ENCODE data around the gene ZDHHC14.
A peak's percentile ranks its signal among the peaks of the same experiment; 100 is the strongest.
"Not testable (repeated sequence)": the region's sequence is repeated elsewhere in the genome, so short reads cannot be mapped to it uniquely, and the experiment has no call there.

The ZDHHC14 gene

DNA sequence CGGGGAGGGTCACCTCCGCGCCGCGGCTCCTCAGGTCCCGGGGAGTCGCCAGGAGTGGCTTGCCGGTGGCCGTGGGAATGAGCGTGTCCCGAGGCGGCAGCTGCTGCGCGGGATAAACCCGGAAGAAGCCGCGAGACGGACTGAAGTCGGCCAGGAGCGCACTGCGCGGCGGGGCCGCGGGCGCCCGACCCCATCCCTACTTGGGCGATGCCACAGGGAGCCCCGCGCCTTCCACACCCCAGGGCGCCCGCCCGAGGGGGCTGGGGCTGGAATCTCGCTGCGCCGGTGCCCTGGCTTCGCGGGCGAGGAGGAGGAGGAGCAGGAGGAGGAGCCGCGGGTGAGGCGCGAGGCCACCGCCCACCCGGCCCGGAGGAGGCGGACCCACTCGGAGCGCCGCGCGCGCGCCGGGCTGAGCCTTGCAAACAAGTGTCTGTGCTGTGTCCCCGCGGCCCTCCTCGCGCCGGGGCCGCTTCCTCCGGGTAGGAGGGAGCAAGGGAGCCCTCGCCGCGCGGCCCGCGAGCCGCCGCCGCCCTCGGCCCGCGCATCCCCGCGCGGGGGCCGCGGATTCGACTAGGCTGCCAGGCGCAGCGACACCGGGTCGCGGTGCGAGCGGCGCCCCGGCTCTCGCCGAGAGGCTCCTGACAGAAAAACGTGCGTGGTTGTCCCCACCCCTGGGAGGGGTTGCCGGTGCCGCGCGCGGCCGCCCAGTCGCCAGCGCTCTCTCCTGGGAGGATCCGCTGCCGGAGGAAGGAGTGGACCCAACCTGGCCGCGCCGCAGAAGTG, at the start of gene ZDHHC14:
Gene ZDHHC14, plus strand, starts transcription at position 412 of the 783 bp plus-strand sequence.
- peak; percentile 86 for DNase-seq

DNA sequence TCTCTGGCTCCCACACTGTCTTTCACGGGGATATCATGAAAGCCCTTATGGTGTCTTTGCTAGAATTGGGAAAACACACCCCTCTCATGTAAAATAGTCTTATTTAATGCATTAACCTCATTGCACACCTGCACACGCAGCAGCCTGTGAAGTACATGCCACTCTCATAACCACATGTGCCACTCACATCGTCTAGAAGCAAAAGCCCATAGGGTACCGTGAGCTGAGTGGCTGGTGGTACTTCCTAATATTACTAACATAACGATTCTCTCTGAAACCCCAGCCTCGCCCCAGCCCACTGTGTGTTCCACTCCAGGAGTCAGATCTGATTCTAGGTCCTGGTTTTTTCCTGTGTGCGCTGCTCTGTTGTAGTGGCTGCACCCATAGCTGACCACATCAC, 48.2 kb upstream of the ZDHHC14 start:
- no peak for DNase-seq

DNA sequence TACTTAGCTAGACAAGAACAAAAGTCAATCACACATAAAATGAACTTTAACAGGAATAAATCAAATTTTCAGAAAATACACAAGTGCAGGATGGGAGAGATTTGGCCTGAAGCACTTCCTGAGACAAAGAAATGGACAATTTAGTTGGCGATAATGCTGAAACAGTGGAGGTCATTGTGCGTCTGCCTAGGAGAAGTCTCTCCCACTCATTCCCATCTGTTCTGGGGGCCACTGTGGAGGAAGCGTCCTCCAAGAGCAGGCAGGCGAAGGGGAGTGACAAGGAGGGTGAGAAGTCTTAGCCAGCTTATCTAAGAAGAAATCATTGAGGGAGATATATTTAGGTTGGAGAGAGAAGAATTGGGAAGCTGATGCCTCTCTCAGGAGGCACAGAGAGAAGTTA, 47.5 kb upstream of the ZDHHC14 start:
- no peak for DNase-seq

DNA sequence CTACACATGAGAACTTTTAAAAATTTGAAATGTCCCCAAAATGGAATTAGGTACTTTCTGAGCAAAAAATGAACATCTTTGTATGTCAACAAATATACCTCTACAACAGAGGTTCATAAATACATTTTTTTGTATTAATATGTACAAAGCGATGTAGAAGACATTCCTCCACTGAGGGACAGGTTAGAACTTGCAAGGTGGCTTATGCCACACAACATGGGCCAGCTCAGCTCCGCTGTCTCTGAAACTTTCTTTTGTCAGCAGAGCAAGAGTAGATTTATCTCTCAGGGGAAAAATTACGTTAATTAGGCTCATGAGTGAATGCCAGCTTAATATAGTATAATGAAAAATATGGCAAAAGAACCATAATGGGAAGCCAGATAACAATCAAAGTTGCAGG, 47.0 kb upstream of the ZDHHC14 start:
- no peak for DNase-seq

DNA sequence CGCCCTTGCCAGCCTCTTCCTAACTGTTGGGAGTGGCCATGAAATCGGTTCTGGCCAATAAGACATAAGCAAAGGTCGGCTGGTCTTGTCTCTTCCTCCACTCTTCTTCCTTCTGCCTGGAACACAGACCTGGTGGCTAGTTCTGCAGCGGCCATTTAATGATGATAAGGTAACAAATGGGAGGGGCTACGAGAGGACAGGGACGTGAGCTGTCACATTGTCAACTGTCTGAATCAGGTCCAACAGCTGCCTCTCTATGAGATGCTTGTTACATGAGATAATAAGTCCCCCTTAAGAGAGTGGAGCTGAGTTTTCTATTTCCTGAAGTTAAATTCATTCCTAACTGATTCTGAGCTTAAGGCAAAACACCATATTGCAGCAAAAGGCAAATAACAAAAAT, 45.2 kb upstream of the ZDHHC14 start:
- no peak for DNase-seq

DNA sequence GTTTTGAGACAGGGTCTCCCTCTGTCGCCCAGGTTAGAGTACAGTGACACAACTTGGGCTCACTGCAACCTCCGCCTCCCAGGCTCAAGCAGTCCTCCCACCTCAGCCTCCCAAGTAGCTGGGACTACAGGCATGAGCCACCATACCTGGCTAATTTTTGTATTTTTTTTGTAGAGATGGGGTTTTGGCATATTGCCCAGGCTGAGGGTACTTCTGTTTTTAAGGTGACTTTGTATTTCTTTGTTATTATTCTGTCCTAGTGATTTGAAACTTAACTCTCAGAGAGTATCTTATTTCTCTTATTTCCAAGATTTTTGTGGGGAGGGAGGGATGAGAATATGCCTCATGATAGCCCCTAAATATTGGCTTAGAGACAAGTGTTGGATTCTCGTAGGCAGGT, 43.7 kb upstream of the ZDHHC14 start:
- not testable (repeated sequence) for DNase-seq

DNA sequence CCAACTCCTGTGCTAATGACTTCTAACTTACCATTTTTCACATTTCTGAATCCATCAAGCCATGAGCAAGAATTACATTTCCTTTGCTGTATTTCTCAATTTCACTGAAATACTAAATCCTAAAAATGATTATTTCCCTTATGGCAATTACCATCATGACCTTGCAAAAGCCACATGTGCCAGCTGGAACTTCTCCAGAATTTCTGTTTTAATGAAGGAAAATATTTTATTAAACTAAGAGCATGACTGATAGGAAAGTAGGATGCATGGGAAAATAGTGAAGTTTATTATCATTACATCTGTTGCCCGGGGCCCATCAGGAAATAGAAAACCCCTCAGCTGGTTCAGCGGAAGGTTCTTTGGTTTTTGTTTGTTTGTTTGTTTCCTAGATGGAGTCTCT, 43.2 kb upstream of the ZDHHC14 start:
- DNase-seq = no peak

DNA sequence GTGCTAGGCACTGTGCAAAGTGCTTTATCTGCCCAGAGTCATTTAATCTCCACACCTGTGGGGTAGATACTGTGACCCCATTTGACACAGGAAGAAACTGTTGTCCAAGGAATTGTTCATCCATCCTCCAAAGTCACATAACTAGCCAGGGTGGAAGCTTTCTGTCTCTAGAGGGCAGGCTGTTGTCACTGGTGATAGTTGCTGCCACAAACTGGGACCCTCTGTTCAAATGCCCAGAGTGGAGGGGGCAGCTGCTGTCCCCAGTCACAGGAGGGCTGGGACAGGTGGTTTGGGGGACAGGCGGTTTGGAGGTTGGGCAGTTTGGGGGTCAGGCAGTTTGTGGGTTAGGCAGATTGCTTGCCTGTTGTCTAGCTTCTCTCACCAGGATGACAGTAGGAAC, 41.6 kb upstream of the ZDHHC14 start:
- DNase-seq = no peak

DNA sequence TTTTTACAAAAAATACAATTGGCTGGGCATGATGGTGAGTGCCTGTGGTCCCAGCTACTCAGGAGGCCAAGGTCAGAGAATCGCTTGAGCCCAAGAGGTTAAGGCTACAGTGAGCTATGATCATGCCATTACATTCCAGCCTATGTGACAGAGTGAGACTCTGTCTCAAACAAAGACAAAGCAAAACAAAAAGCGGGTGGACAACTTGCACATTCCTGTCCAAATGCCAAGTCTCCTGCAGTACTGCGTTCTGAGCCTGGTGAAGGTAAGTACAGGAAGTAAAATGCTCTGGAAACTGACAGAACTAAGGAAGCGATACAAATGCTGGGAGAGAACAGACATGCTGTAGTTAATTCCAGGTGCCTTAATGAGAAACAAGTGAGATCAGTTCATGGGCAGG, 37.3 kb upstream of the ZDHHC14 start:
- no peak for DNase-seq

DNA sequence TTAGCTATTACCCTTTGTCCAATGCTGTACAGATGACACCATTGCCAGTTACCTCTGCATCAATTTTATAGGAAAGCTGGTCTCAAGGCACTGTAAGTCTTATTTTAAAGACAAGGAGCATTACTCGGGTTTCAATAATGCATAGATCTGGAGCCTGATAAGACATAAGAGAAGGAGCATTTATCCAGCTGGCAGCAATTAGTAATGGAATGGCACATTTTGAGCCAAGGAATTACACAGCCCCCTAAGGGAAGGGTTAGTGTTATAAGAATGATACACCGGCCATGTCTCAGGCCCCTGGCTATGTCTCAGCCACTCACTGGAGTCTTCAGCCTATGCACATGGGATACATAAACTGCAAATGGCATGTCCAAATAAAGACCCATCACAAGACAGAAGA, 34.6 kb upstream of the ZDHHC14 start:
- DNase-seq = no peak

DNA sequence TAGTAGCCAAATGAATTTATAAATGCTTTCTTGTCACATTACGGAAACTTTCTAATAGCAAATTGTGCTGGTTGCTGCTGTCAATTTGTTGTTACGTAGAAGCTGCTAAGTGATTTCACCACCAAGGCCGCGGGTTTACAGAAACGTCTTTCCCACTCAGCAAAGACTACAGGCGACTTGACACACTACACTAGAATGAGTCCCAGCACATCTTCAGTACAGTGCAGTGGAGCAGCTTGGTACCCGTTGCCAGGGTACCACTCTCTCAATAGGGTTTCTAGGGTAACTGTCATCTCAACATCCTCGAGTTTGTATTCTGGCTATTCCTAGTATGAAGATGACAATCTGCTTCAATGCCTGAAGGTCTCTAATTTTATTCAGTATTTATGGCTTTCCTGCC, 22.7 kb upstream of the ZDHHC14 start:
- no peak for DNase-seq

DNA sequence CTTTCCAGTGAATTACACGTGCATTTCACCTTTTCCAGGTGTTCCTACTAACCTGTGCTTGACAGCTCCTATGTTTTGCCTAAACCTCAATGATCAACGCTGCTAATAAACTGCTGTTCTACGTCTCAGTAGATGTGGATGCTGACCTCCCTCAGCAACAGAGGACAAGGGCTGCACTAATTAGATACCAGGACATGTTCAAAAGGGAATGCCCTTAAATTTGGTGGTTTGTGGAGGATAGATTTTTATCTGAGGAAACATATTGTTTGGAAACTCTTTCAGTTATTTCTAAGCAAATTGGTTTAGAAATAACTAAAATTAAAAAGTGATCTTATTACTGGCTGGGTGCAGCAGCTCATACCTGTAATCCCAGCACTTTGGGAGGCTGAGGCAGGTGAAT, 19.1 kb upstream of the ZDHHC14 start:
- no peak for DNase-seq

DNA sequence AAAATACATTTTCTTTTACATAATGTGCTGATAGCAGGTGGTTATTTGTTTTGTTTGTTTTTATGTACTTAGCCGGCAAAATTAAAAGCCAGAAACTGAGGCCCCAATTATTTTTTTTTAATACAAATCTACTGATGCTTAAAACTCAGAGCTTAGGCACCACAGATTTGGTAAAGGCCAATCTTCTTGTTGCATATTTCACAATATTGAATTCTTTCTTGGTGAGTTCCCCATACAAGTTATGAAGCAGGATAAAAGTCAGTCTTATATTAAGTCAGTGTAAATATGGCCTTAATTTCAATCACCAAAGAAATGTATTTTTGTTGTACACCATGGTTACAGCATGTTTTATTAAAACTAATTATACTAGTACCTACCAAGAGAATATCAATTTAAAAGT, 16.3 kb upstream of the ZDHHC14 start:
- no peak for DNase-seq

DNA sequence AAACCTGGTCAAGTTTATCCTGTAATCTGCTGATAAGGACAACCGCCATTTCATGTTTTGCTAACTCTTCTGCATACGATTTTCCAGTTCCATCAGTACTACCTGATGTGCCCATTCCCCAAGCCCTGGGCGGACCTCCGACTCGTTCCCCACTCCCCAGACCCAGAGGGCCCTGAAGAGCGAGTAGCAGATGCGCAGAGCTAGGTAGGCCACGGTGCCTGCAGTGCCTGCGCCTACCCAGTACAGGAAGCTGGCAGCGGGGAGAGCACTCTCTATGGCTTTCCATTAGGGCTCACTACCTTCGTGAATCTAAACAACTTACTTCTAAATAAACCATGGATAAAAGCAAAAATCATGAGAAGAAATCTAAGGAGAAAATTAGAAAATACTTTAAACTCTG, 14.3 kb upstream of the ZDHHC14 start:
- no peak for DNase-seq

DNA sequence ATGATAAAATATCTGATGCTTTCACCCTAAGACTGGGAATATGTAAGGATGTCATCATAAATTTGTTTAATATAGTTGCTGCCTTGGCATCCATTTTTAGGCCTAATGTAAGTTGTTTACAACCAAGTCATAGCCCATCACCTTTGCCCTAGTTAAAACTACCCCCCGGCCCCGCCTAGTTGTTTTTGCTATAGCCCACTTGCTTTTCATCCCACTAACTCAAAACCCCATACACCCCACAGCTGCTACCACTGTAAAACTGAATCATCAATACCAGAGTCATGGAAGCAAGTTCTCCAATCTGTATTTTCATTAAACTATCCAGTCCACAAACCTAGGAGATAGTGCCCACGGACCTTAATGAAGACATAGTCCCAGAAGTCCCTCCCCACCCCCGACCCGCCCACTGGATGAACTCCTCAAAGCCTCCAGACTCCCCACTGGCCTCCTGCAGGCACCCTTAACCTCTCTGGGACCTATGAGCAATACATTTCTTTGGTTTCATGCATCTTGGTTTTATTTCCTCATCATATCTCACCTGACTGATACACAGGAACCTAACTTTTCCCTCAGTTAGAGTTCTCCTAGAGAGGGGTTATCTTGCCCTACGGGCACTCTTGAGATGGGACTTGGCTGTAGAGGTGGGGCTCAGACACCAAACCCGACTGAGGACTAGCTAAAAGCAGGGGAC, 12.5 kb upstream of the ZDHHC14 start:
- DNase-seq = no peak

DNA sequence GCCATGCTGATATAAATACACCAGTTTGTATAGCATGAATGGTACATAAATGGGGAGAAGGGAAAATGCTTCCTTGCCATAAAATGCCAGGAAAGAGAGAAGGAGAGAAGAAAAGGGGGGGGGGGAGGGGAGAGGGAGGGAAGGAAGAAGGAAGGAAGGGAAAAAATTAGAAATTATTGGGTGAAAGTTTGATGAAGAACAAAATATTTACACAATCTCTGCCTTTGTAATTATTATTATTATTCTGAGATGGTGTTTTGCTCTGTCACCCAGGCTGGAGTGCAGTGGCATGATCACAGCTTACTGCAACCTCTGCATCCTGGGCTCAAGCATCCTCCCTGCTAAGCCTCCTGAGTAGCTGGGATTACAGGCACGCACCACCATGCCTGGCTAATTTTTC, 10.2 kb upstream of the ZDHHC14 start:
- DNase-seq = no peak

DNA sequence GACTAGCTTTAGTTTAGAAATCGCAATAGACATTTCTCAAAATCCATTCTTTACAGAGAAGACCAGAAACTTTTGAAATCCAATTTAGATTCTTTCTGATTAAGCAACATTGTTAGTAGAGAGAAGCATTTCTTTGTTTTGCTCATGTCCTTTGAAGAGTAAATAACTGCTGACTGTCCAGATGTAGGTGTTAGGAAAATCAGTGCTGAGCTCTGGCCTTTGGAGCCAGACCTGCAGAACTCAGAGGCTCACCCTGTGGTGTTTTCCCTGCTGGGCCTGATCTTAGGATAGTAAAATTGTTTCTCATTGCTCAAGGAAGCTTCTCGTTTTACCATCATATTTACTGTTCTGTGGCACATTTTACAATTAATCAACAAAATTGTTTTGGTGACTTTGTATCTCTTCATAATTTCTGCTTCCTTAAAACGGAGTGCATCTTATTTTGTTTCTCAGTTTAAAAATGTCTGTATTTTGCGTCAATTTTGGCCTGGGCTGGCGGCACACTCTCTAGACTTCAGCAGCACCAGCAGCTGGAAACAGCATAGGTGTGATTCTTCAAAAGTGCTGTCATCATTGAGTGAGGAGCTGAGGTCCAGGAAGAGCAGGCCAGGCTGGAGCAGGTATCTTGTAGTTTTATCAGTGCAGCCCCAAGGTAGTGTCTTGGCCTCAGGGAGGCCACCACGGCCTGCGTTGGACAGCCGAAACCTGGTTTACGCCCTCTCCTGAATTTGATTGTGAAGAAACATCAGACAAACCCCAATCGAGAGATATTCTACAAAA, 8.3 kb upstream of the ZDHHC14 start:
- no peak for DNase-seq

DNA sequence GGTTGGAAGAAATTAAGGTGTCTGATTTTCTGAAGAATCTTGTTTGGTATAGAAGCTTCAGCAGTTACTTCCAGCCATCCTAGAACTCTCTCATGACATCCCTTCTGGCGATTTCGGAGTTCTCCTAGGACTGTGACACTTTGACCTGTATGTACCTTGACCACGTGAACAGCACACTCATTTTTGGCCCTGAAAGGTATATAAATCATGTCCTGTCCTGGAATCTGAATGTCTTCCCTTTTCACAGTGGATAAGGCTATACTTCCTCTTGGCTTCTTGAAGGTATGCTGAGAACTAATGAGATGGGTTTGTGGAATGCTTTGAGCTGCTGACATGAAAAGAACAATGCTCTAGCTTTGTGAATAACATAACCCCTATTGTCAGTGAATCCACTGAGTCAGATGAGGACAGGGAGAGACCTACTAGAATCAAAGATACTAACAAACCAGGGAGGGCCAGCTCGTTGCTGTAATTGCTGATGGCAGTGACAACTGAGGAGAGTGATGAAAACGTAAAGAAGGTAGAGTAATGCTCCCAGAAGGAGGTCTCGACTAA, 6.0 kb upstream of the ZDHHC14 start:
- no peak for DNase-seq

DNA sequence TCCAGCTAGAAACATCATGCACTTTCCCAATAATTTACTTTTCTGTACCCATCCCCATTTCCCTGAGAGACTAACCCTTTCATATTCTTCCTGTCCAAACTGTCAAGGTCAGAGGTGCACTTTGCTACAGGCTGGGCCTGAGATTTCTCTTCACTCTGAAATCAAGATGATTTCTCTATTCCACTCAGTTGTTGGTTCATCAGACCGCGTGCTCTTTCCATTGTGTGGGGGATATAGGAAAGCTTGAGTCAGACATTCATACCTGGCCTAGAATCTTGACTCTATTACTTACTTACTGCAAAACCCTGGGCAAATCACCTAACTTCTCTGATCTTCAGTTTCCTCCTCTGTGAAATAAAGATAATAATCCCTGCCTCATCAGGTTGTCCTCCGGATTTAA, 4.7 kb upstream of the ZDHHC14 start:
- DNase-seq = no peak

DNA sequence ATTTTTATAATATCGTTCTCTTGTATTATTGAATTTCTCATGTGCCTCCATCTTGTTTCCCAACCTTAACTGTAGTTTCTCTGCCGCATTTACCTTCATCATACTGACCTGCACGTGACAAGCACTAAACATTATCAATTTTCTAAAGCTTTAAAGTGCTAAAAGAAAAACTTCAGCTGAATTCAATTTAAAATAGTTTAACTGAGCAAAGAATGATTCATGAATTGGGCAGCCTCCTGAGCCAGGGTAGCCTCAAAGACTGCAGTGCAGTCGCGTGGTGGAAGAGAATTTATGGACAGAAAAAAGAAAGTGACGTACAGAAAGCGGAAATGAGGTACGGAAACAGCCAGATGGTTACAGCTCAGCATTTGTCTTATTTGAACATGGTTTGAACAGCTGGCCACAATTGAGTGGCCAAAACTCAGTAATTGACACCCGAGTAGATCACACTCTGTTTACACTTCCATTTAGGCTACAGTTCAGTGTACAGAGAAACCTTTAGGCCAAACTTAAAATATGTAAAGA, 4.2 kb upstream of the ZDHHC14 start:
- DNase-seq = no peak

DNA sequence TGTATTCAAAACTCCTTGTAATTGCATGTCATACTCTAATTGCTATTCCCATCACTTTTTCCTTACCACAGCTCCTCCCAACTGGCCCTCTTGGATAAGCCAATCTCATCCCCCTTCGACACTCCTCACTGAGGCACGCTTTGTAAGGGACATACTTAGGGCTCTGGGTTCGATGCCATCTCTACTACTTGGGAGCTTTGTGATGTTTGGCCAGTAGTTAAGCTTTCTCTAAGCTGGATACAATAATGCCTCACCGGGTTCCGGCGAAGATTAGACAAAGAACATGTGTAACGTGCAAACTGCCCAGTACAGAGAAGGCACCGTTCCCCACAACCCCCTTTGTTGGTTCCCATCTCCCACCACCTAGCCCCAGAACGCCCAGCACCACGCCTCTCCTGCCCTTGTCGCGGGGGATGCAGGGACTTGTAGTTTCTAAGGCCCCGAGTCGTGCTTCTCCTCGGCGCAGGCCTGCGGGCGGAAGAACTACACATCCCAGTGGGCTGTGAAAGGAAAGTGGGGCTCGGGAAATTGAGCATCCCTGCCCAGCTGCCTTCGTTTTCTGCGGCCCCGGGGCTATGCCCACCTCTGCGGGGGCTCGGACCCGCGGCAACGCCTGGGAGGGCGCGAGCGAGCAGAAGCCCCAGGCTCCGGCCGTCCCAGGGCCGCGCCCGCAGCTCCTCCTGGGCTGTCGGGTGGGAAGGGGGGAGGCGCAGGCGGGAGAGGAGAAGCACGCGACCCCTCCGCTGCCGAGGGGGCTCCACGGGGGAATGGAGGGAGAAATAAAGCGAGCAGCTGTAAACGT, 1.1 kb upstream of the ZDHHC14 start:
- peak; percentile 85 for DNase-seq

DNA sequence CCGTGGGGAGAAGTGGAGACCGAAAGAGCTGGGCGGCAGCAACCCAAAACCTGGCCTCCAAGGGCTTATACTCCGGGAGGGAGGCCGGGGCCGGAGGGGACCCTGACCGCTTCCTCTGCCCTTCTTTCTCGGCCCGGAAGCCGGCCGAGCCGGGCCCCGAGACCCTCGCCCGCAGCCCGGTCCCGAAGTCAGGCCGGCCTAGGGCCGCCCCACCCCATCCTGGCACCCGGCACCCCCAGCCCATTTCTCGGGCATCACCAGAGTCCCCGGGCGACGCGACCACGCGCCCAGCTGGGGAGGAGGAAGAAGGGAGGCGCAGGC, 572 bp upstream of the ZDHHC14 start:
- no peak for DNase-seq
